Erythroblast (primary cell): ENCODE measurements around the gene ABHD1.
"Not testable (repeated sequence)": the region's sequence is repeated elsewhere in the genome, so short reads cannot be mapped to it uniquely, and the experiment has no call there.

ENCODE experiments used
- DNase-seq, 2 experiments: peaks; one replicate each; lab custom pipeline; 2025; lab: John Stamatoyannopoulos, UW
- GATA1 ChIP-seq: IDR thresholded peaks from 2 replicates; pipeline ENCODE4 v1.6.1; 2011; ENCODE audit warnings: low read depth, mild to moderate bottlenecking, control low read depth, low read length, moderate library complexity
- POLR2A ChIP-seq: IDR thresholded peaks from 2 replicates; pipeline ENCODE4 v1.6.1; 2011; ENCODE audit warnings: mild to moderate bottlenecking, low read length

ABHD1 gene

DNA sequence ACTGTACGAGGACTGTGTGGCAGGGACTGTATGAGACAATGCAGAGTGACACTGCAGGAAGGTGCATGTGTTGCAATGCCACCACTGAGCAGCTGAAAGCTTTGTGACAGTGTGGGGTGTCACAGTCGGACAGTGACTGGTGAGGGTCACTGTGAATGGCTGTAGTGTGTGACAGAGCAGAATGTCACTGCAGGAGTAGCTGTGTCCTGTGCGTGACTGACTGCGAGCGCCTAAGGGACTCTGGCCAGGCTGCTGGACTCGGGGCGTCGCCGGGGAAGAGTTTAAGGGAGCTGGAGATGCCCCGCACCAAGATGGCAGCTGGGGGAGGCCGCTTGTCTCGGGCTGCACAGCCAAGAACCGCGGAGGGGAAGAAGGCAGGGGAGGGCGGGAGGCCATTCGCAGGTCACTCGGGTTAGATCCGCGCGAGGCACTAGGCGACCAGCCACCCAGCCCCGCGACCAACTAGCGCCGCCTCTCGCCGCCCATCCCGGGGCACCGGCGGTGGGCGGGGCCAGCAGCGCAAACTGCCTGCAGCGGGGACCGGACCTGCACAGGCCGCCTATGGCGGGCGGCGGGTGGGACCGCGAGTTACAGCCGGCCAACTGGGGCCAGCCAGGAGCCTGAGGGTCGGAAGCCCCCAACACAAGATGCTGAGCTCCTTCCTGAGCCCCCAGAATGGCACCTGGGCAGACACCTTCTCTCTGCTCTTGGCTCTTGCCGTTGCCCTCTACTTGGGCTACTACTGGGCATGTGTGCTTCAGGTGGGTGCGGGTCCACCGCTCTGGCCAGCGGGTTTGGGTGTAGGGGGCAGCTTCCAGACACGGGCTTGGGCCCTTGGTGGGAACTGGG lies at the start of gene ABHD1:
Gene ABHD1 (plus strand): TSS at position 514 of the 849 bp plus-strand sequence. CDS start 134 bp downstream, at position 648.
- TF ChIP-seq GATA1, result no peak
- TF ChIP-seq POLR2A, result no peak
- DNase-seq, result peak; percentile 55 to 63

DNA sequence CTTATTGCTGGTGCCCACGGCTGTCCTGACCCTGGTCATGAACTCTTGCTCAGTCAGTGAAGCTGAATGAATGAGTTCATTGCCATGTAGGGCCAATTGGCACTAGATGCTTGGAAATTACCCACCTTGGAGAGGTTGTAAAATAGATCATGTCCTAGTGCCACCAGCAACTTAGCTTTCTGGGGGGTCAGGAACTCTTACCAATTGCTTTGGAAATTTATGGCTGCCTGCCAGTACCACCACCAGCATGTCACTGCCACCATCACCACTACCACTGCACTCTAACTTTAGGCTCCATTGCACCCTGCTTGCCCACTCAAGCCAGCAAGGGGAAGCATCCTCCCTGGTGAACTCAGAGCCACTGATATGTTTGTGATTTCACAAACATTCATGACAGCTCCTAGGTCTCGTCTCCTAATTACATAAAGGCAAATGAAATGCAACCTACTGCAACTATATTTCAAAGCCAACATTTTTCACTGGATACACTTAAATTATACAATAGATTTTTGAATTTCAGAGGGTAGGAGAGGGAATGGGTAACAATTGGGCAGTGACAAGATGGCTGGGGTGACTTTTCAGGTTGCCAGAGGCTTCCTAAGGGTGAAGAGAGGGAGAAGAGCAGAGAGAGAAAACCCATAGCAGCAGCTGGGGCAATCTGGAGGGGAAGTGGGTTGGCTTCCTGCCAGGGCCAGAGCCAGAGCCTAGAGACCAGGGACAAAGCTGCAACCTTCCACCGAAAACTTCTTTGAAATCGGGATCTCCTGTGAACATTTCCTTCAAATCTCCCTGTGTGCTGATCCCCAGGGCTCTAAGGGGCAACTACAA lies 48.7 kb upstream of the ABHD1 start:
- TF ChIP-seq POLR2A (no peak), GATA1 (no peak)
- DNase-seq, result no peak

DNA sequence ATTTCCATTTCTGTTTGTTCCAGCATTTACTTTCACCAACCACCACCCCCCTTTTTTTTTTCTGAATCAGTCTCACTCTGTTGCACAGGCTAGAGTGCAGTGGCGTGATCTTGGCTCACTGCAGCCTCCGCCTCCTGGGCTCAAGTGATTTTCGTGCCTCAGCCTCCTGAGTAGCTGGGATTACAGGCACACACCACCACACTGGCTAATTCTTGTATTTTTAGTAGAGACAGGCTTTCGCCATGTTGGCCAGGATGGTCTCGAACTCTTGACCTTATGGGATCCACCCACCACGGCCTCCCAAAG lies 48.1 kb upstream of the ABHD1 start:
- not testable (repeated sequence) for DNase-seq

DNA sequence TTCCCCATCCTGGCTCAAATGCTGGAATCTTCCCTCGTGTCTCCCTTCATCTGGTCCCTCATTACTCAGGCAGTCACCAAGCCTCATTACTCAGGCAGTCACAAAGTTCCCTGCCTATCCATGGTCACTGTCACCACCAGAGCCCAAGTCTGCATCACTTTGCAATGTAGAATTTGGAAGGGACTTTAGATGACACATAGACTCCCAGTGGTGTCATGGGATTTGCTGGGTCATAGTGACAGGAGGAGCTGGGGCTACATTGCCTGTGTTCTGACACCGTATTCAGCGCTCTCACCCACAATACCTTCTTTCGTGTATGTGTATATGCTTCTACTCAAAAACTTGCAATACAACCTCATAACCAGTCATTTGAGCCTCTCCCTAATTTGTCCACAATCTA lies 47.3 kb upstream of the ABHD1 start:
- peak in 1 of 2 experiments; percentile 45 for DNase-seq
- TF ChIP-seq GATA1, result no peak
- TF ChIP-seq POLR2A, result no peak

DNA sequence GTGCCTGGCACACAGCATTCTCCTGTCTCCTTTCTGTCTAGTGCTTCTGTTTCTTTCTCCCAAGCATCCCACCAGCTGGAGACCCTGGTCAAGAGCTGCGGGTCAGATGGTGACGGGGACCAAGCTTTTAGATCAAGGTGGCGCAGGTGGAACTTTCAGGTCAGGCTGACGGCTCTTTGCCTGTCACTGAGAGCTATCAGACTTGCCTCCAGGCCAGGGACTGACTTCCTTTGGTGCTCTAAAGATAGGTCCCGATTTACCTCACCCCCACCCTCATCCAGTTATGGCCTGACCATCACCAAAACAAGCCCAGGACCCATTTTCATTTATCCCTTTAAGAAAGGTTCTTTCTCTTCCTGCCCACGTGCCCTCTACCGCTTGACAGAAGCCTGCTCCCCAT lies 46.4 kb upstream of the ABHD1 start:
- no peak for TF ChIP-seq GATA1
- TF ChIP-seq POLR2A, result no peak
- no peak for DNase-seq

DNA sequence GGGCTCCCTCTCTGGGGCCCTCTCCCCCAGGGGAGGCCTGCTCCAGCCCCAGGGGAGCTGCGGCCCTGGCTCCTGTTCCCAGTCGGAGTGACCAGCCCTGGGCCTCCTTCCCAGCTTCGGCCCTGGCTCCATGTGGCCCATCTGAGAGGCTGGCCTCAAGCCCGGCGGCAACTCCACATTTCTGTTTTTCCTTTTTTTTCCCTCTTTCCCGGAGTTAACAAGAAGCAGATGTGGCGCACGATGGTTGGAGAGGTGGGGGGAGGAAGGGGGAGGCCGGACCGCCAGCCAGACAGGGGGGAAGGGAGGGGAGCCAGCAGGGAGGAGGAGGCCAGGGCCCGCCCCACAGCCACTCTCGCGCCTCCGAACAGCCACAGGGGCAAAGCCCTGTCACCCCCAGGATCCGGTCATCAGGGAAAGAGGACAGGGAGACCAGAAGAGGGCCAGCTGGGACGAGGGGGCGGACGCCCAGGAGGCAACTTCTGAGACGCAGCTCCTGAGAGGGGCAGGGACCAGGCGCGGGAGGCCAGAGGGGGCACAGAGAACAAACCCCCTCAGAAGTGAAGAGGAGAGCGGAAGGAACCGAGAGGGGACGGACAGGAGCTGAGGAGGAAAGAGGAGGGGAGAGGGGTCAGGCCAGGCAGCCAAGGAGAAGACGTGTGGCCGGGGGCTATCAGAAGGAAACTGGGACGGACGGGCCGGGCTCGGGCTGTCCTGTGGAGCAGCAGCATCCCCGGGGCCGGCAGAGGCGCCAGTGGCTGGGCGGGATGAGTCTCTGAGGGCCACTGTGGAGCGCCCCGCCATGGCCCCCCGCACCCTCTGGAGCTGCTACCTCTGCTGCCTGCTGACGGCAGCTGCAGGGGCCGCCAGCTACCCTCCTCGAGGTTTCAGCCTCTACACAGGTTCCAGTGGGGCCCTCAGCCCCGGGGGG lies 45.1 kb upstream of the ABHD1 start, which contains the start of gene EMILIN1:
Gene EMILIN1 (plus strand): TSS at position 349 of the 928 bp plus-strand sequence. CDS start 451 bp downstream, at position 800.
- TF ChIP-seq POLR2A (peak; percentile 34), GATA1 (no peak)
- peak; percentile 32 to 33 for DNase-seq

DNA sequence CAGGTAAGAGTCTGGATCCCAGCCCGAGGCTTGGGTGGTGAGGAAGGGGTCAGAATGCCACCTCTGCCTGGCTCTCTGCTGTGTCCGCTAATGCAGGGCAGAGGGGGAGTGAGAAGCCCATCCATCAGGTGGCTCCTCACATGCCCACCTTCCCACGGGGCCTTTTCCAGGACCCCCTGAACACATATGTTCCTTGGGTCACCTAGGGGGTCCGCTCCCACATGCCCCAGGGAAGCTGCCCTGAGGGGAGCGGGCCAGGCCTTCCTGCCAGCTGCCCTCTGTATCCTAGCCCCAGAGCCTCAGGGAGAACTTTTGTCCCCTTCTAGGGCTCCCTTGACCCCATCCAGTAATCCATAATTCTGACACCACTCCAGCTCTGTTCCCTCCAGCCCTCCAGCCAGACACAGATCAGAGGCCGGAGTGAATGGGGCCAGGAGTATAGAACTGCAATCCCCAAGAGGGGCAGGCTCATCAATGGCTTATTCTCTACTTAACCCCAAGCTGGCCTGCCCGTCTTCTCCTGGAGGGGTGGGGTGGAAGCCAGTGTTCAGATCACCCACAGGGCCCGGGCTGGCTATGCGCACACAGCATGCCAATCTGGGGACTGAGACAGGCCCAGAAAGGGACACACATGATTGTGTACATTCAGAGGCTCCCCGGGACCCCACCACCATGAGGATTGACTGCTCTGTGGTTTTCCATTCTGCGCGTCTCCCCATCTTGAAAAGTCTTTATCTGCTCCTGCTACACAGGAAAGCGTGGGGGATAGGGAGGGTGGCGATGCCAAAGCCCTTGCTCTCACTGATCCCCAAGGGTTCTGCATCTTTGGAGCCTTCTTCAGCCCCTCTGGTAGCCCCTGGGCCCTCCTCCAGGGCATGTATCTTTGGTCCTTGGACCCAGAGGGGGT lies 44.1 kb upstream of the ABHD1 start:
- no peak for TF ChIP-seq GATA1
- no peak for TF ChIP-seq POLR2A
- DNase-seq, result no peak

DNA sequence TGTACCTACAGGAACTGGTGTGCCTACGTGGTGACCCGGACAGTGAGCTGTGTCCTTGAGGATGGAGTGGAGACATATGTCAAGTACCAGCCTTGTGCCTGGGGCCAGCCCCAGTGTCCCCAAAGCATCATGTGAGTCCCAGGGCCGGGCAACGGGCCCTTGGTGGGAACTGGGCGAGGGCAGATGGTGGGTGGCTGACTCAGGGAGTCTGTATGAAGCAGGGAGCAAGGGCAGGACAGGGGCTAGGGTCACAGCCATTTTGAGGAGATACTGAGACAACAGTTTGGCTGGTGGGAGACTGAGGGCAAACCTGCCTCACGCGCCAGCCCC lies 43.5 kb upstream of the ABHD1 start:
- no peak for DNase-seq
- TF ChIP-seq GATA1, result no peak
- no peak for TF ChIP-seq POLR2A

DNA sequence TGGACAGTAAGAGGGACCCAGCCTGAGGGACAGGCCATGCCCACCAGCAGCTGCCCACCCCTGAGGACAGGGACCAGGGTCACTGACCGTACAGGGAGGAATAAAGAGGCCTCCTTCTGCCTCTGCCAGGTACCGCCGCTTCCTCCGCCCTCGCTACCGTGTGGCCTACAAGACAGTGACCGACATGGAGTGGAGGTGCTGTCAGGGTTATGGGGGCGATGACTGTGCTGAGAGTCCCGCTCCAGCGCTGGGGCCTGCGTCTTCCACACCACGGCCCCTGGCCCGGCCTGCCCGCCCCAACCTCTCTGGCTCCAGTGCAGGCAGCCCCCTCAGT lies 43.0 kb upstream of the ABHD1 start:
- no peak for TF ChIP-seq GATA1
- TF ChIP-seq POLR2A, result no peak
- no peak for DNase-seq

DNA sequence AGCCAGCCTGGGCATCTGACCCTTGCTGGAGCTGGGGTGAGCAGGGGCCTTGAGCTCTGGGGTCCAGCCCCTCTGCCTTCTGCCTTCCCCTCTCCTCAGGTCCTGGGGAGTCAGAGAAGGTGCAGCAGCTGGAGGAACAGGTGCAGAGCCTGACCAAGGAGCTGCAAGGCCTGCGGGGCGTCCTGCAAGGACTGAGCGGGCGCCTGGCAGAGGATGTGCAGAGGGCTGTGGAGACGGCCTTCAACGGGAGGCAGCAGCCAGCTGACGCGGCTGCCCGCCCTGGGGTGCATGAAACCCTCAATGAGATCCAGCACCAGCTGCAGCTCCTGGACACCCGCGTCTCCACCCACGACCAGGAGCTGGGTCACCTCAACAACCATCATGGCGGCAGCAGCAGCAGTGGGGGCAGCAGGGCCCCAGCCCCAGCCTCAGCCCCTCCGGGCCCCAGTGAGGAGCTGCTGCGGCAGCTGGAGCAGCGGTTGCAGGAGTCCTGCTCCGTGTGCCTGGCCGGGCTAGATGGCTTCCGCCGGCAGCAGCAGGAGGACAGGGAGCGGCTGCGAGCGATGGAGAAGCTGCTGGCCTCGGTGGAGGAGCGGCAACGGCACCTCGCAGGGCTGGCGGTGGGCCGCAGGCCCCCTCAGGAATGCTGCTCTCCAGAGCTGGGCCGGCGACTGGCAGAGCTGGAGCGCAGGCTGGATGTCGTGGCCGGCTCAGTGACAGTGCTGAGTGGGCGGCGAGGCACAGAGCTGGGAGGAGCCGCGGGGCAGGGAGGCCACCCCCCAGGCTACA lies 41.4 kb upstream of the ABHD1 start:
- DNase-seq, result no peak
- TF ChIP-seq POLR2A (no peak), GATA1 (no peak)

DNA sequence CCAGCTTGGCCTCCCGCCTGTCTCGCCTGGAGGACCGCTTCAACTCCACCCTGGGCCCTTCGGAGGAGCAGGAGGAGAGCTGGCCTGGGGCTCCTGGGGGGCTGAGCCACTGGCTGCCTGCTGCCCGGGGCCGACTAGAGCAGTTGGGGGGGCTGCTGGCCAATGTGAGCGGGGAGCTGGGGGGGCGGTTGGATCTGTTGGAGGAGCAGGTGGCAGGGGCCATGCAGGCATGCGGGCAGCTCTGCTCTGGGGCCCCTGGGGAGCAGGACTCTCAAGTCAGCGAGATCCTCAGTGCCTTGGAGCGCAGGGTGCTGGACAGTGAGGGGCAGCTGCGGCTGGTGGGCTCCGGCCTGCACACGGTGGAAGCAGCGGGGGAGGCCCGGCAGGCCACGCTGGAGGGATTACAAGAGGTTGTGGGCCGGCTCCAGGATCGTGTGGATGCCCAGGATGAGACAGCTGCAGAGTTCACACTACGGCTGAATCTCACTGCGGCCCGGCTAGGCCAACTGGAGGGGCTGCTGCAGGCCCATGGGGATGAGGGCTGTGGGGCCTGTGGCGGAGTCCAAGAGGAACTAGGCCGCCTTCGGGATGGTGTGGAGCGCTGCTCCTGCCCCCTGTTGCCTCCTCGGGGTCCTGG lies 40.7 kb upstream of the ABHD1 start:
- DNase-seq, result no peak
- TF ChIP-seq GATA1 (no peak), POLR2A (no peak)
